ENCODE measurements around the gene GGACT.

DNA sequence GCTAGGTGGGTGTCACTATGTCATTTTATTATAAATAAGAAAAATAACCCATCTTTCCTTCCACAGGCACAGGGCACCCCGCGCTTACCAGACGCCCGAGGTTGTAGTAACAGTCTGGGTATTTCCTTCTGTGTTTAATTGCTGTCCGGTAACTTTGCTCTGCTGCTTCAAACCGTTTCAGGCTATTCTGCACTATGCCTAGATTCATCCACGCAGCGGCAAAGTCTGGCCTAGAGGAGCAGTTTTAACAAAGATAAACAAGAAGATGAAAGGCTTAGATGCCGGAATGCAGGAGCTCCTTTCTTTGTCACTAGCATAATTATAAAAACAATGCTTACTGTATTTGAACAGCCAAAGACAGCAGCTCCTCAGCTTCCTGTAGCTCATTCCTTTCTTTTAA is 36.9 kb upstream of the GGACT start:
- TF ChIP-seq, protein P1, sequence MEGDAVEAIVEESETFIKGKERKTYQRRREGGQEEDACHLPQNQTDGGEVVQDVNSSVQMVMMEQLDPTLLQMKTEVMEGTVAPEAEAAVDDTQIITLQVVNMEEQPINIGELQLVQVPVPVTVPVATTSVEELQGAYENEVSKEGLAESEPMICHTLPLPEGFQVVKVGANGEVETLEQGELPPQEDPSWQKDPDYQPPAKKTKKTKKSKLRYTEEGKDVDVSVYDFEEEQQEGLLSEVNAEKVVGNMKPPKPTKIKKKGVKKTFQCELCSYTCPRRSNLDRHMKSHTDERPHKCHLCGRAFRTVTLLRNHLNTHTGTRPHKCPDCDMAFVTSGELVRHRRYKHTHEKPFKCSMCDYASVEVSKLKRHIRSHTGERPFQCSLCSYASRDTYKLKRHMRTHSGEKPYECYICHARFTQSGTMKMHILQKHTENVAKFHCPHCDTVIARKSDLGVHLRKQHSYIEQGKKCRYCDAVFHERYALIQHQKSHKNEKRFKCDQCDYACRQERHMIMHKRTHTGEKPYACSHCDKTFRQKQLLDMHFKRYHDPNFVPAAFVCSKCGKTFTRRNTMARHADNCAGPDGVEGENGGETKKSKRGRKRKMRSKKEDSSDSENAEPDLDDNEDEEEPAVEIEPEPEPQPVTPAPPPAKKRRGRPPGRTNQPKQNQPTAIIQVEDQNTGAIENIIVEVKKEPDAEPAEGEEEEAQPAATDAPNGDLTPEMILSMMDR (IDR thresholded peaks at IDR 0.05), result no peak
- TF ChIP-seq ZFX (IDR thresholded peaks at IDR 0.05; ENCODE audit: borderline replicate concordance), result no peak

Measured in 22Rv1 (cell line).